Ovary (tissue), 3 donors: ENCODE data around the gene SMYD1.

Source experiments
- CTCF ChIP-seq, 3 donors: fragments of 450-650 bp in 2 of 3; fragments of 200-600 bp in 1 of 3; IDR thresholded peaks; one replicate each; pipeline versions ENCODE4 v1.5.1 to v1.8.0; 2016 to 2022; ENCODE audit warnings: antibody characterized with exemption in 3 of 3, mild to moderate bottlenecking in 1 of 3
- EP300 ChIP-seq: sonication (generic); formaldehyde crosslinking; IDR thresholded peaks from one replicate; pipeline ENCODE4 v1.6.1; 2017; ENCODE audit warnings: antibody characterized with exemption
- POLR2A ChIP-seq: fragments of 450-650 bp; IDR thresholded peaks from one replicate; pipeline ENCODE4 v1.6.1; 2017; ENCODE audit warnings: antibody characterized with exemption, mild to moderate bottlenecking, moderate library complexity
- donor health status: DM: no; HTN: no; CAD: no.

GRCh38 chr2:88097891-88098557 lies 30.4 kb downstream of the SMYD1 start:
- TF ChIP-seq CTCF (IDR thresholded peaks at IDR 0.05) = no peak
- no peak for TF ChIP-seq POLR2A
- no peak for TF ChIP-seq EP300
